PC-9 (cell line): ENCODE measurements around the gene SRA1. TPM values are rescaled to one million over a fixed set of nuclear protein-coding genes. Genes with fewer than 3 reads are reported as not detected.

Experiments used
- BruUV-seq: library from RNA; stranded (reverse); fragments of 400-500 nt; replicated peaks from 2 replicates; lab custom pipeline; 2021; lab: Mats Ljungman, UMichigan
- CTCF ChIA-PET: fragments of 300-600 bp; sonication (Branson Sonifier 250); formaldehyde crosslinking; loops from one replicate; lab custom pipeline; 2022; ENCODE audit warnings: antibody characterized with exemption; lab: Charles Lee
- POLR2A ChIA-PET: fragments of 300-600 bp; sonication (Branson Sonifier 250); formaldehyde crosslinking; loops from one replicate; lab custom pipeline; 2022; ENCODE audit warnings: antibody characterized with exemption; ENCODE audit not compliant: unreplicated experiment; lab: Charles Lee
- DNase-seq, 2 experiments: peaks; one replicate each; pipeline versions ENCODE4 v3.0.0 to v3.0.0-alpha.2; 2015 to 2022; ENCODE audit warnings: mixed read lengths in 1 of 2
- H2AFZ ChIP-seq: fragments of 200-600 bp; sonication (generic); 2 replicates; pipeline ENCODE4 v1.8.1; 2017; ENCODE audit warnings: antibody characterized with exemption
- H3F3A ChIP-seq: fragments of 200-600 bp; sonication (generic); 2 replicates; pipeline ENCODE4 v1.8.1; 2017; ENCODE audit warnings: antibody characterized with exemption, mild to moderate bottlenecking, low read depth; ENCODE audit not compliant: insufficient read depth
- H3K27ac ChIP-seq: fragments of 200-600 bp; sonication (generic); 2 replicates; pipeline ENCODE4 v1.6.1; 2016; ENCODE audit warnings: mixed run types
- H3K27me3 ChIP-seq: fragments of 200-600 bp; sonication (generic); 2 replicates; pipeline ENCODE4 v1.6.1; 2016; ENCODE audit warnings: low read depth, mixed run types; ENCODE audit not compliant: insufficient read depth
- H3K36me3 ChIP-seq: fragments of 200-600 bp; sonication (generic); 2 replicates; pipeline ENCODE4 v1.6.1; 2016; ENCODE audit warnings: low read depth, mixed run types
- H3K4me1 ChIP-seq: fragments of 200-600 bp; sonication (generic); replicated peaks from 2 replicates; pipeline ENCODE4 v1.6.1; 2016; ENCODE audit warnings: mixed run types; ENCODE audit not compliant: insufficient read depth
- H3K4me2 ChIP-seq: fragments of 200-600 bp; sonication (generic); 2 replicates; pipeline ENCODE4 v1.6.1; 2017; ENCODE audit warnings: mixed run types
- H3K4me3 ChIP-seq: fragments of 200-600 bp; sonication (generic); 2 replicates; pipeline ENCODE4 v1.6.1; 2016; ENCODE audit warnings: mixed run types
- H3K79me2 ChIP-seq: fragments of 200-600 bp; sonication (generic); 2 replicates; pipeline ENCODE4 v1.6.1; 2017; ENCODE audit warnings: low read depth, mixed run types
- H3K9me2 ChIP-seq: fragments of 200-600 bp; sonication (generic); 2 replicates; pipeline ENCODE4 v1.8.1; 2017; ENCODE audit warnings: mild to moderate bottlenecking; ENCODE audit not compliant: insufficient read depth
- H3K9me3 ChIP-seq: fragments of 200-600 bp; sonication (generic); 2 replicates; pipeline ENCODE4 v1.8.1; 2016; ENCODE audit warnings: low read depth; ENCODE audit not compliant: insufficient read depth
- H4K20me1 ChIP-seq: fragments of 200-600 bp; sonication (generic); 2 replicates; pipeline ENCODE4 v1.8.1; 2017; ENCODE audit not compliant: insufficient read depth
- CTCF ChIP-seq: fragments of 200-600 bp; sonication (generic); conservative IDR thresholded peaks from 2 replicates; pipeline ENCODE4 v1.6.1; 2017; ENCODE audit warnings: mixed run types, antibody characterized with exemption, mild to moderate bottlenecking, moderate library complexity
- EZH2 ChIP-seq: fragments of 200-600 bp; sonication (generic); IDR thresholded peaks from 2 replicates; pipeline ENCODE4 v1.8.0; 2017; ENCODE audit warnings: antibody characterized with exemption, low read depth
- intact Hi-C: fragments of 100-400 bp; cut with micrococcal nuclease; formaldehyde crosslinking; loops from one replicate; pipeline ENCODE4 v1.10.0; 2022; ENCODE audit not compliant: unreplicated experiment
- total RNA-seq: library from RNA; stranded (reverse); gene quantifications from 2 replicates; pipeline ENCODE4 v1.2.3, GENCODE V29; 2021

SRA1 gene
- total RNA-seq, 1 experiment from 2014 or later = 36.1 TPM

- CTCF ChIA-PET = no interaction called here
Measured at GRCh38 chr5:140576776-140577201, 19.5 kb upstream of the SRA1 start.

GRCh38 chr5:140575309-140575708 lies 18.0 kb upstream of the SRA1 start:
- no peak for DNase-seq
- H4K20me1 ChIP-seq = no peaks in the 10 kb centered on the region
- intact Hi-C loops = no loop called here
- no peaks in the 10 kb centered on the region for H3K27me3 ChIP-seq
- H3K4me1 ChIP-seq = peaks cover 12% of the 10 kb centered on the region; the same call in 1 of the 2 replicates
- no peaks in the 10 kb centered on the region for H3F3A ChIP-seq
- no peaks in the 10 kb centered on the region for H3K36me3 ChIP-seq
- ChIA-PET CTCF (no interaction called here), POLR2A (no interaction called here)
- BruUV-seq = no TSS peak
- no peak overlapping the region for H2AFZ ChIP-seq
- no peak overlapping the region for H3K4me3 ChIP-seq
- no peak overlapping the region for H3K4me2 ChIP-seq
- no peak for TF ChIP-seq EZH2
- TF ChIP-seq CTCF = no peak
- H3K27ac ChIP-seq = no peak overlapping the region
- no peaks in the 10 kb centered on the region for H3K9me3 ChIP-seq
- no peaks in the 10 kb centered on the region for H3K9me2 ChIP-seq
- H3K79me2 ChIP-seq = no peaks in the 10 kb centered on the region

More at GRCh38 chr5:140576776-140577201, 19.5 kb upstream of the SRA1 start:
- Histone ChIP-seq H3F3A (no peaks in the 10 kb centered on the region), H3K9me3 (no peaks in the 10 kb centered on the region), H3K4me2 (no peak overlapping the region), H3K27me3 (no peaks in the 10 kb centered on the region), H4K20me1 (no peaks in the 10 kb centered on the region), H3K27ac (no peak overlapping the region), H2AFZ (no peak overlapping the region; the same call in 1 of the 2 replicates), H3K79me2 (no peaks in the 10 kb centered on the region), H3K4me1 (peaks cover 12% of the 10 kb centered on the region; the same call in 1 of the 2 replicates), H3K9me2 (no peaks in the 10 kb centered on the region), H3K36me3 (no peaks in the 10 kb centered on the region), H3K4me3 (no peak overlapping the region)
- POLR2A ChIA-PET = interaction anchor here (0.7 kb wide), 1 partner anchor 123 kb away, joined by 4 read pairs; the partner anchor contains the start of gene ZMAT2
- no peak for DNase-seq
- intact Hi-C loops = no loop called here
- TF ChIP-seq EZH2 (no peak), CTCF (no peak)
- BruUV-seq = no TSS peak

- H3K36me3 ChIP-seq = no peaks in the 10 kb centered on the region
- H3K27me3 ChIP-seq = no peaks in the 10 kb centered on the region
- BruUV-seq = no TSS peak
- peak overlapping the region; percentile 3; the same call in 1 of the 2 replicates for H3K4me2 ChIP-seq
- peak in 1 of 2 experiments; percentile 62 for DNase-seq
- ChIA-PET CTCF (interaction anchor here (0.6 to 0.7 kb wide), 2 partner anchors 9 to 63 kb away, joined by 3 read pairs; no protein-coding TSS in a partner anchor), POLR2A (interaction anchor here (0.7 kb wide), 1 partner anchor 173 kb away, joined by 6 read pairs; no protein-coding TSS in a partner anchor)
- H3K4me3 ChIP-seq = no peak overlapping the region
- no peaks in the 10 kb centered on the region for H3K9me2 ChIP-seq
- intact Hi-C loops = no loop called here
- no peak for TF ChIP-seq CTCF
- no peak for TF ChIP-seq EZH2
- H4K20me1 ChIP-seq = no peaks in the 10 kb centered on the region
- no peaks in the 10 kb centered on the region for H3F3A ChIP-seq
- peaks cover 12% of the 10 kb centered on the region; the same call in 1 of the 2 replicates for H3K4me1 ChIP-seq
- no peaks in the 10 kb centered on the region for H3K9me3 ChIP-seq
- H3K27ac ChIP-seq = 0 out of 2 replicates have a peak overlapping the region, but pooled peaks have one; percentile 20
- H3K79me2 ChIP-seq = no peaks in the 10 kb centered on the region
- no peak overlapping the region for H2AFZ ChIP-seq
Measured at GRCh38 chr5:140574165-140574564, 16.9 kb upstream of the SRA1 start.
